PC-3 (cell line): ENCODE results near the gene TRIM27. TPM values are rescaled to one million over a fixed set of nuclear protein-coding genes. Genes with fewer than 3 reads are reported as not detected.
"Not testable (repeated sequence)": the region's sequence is repeated elsewhere in the genome, so short reads cannot be mapped to it uniquely, and the experiment has no call there.

Source experiments
- ATAC-seq: fragments of 200-7000 bp; cut with Tn5 transposase; 2 replicates; pipeline ENCODE4 v1.9.1; 2020; ENCODE audit warnings: mild to moderate bottlenecking, moderate library complexity
- BruUV-seq: library from RNA; stranded (reverse); fragments of 400-500 nt; replicated peaks from 2 replicates; lab custom pipeline; 2021; lab: Mats Ljungman, UMichigan
- CTCF ChIA-PET: fragments of 300-600 bp; sonication (Branson Sonifier 250); formaldehyde crosslinking; loops from one replicate; lab custom pipeline; 2022; ENCODE audit warnings: antibody characterized with exemption; lab: Charles Lee
- POLR2A ChIA-PET: fragments of 300-600 bp; sonication (Branson Sonifier 250); formaldehyde crosslinking; loops from one replicate; lab custom pipeline; 2022; ENCODE audit warnings: antibody characterized with exemption; ENCODE audit not compliant: unreplicated experiment; lab: Charles Lee
- DNase-seq: peaks from one replicate; pipeline ENCODE4 v3.0.0-alpha.2; 2015
- H2AFZ ChIP-seq: fragments of 300-600 bp; sonication (generic); 2 replicates; pipeline ENCODE4 v1.6.0; 2016; ENCODE audit warnings: antibody characterized with exemption, low read length
- H3F3A ChIP-seq: fragments of 300-600 bp; sonication (generic); one replicate; pipeline ENCODE4 v1.6.0; 2017; ENCODE audit warnings: antibody characterized with exemption, low read length, control low read depth, mild to moderate bottlenecking; ENCODE audit not compliant: unreplicated experiment
- H3K27ac ChIP-seq: fragments of 300-600 bp; sonication (generic); 2 replicates; pipeline ENCODE4 v1.5.1; 2016; ENCODE audit warnings: mild to moderate bottlenecking, low read length
- H3K27me3 ChIP-seq: fragments of 300-600 bp; sonication (generic); 2 replicates; pipeline ENCODE4 v1.6.1; 2016; ENCODE audit warnings: low read length, mixed read lengths
- H3K36me3 ChIP-seq: fragments of 300-600 bp; sonication (generic); 2 replicates; pipeline ENCODE4 v1.6.1; 2016; ENCODE audit warnings: low read depth, mixed run types, low read length, mixed read lengths
- H3K4me1 ChIP-seq: fragments of 300-600 bp; sonication (generic); 2 replicates; pipeline ENCODE4 v1.5.1; 2016; ENCODE audit warnings: low read length; ENCODE audit not compliant: insufficient read depth
- H3K4me2 ChIP-seq: fragments of 300-600 bp; sonication (generic); 2 replicates; pipeline ENCODE4 v1.6.0; 2016; ENCODE audit warnings: low read length
- H3K4me3 ChIP-seq: fragments of 300-600 bp; sonication (generic); 2 replicates; pipeline ENCODE4 v1.5.1; 2016; ENCODE audit warnings: mild to moderate bottlenecking, low read length, mixed read lengths
- H3K79me2 ChIP-seq: fragments of 300-600 bp; sonication (generic); 2 replicates; pipeline ENCODE4 v1.6.1; 2017; ENCODE audit warnings: low read length, mixed read lengths
- H3K9ac ChIP-seq: fragments of 300-600 bp; sonication (generic); 2 replicates; pipeline ENCODE4 v1.6.0; 2016; ENCODE audit warnings: mild to moderate bottlenecking, low read length
- H3K9me2 ChIP-seq: fragments of 300-600 bp; sonication (generic); replicated peaks from 2 replicates; pipeline ENCODE4 v1.6.1; 2016; ENCODE audit warnings: mixed run types, low read length, mixed read lengths
- H3K9me3 ChIP-seq: fragments of 300-600 bp; sonication (generic); 2 replicates; pipeline ENCODE4 v1.6.1; 2016; ENCODE audit warnings: low read length, mixed read lengths
- H4K20me1 ChIP-seq: fragments of 300-600 bp; sonication (generic); 2 replicates; pipeline ENCODE4 v1.6.1; 2016; ENCODE audit warnings: low read length, mixed read lengths
- EZH2 ChIP-seq: fragments of 300-600 bp; sonication (generic); IDR thresholded peaks from one replicate; pipeline ENCODE4 v1.6.1; 2017; ENCODE audit warnings: antibody characterized with exemption, mild to moderate bottlenecking, low read length; ENCODE audit not compliant: unreplicated experiment
- EZH2phosphoT487 ChIP-seq: fragments of 300-600 bp; sonication (generic); IDR thresholded peaks from 2 replicates; pipeline ENCODE4 v1.6.1; 2018; ENCODE audit warnings: mild to moderate bottlenecking, antibody characterized with exemption, low read length, borderline replicate concordance
- intact Hi-C: fragments of 100-400 bp; cut with micrococcal nuclease; formaldehyde crosslinking; loops from 2 replicates; pipeline ENCODE4 v1.9.0; 2023
- total RNA-seq: library from RNA; depleted of rRNA; stranded (reverse); fragments of >200 nt; gene quantifications from 2 replicates; pipeline ENCODE4 v1.2.3, GENCODE V29; 2014
- TF ChIP-seq, protein P1 (sequence below): fragments of 300-600 bp; sonication (generic); conservative IDR thresholded peaks from 2 replicates; pipeline ENCODE4 v1.5.1; 2017; ENCODE audit warnings: antibody characterized with exemption, low read depth, mild to moderate bottlenecking, low read length

TRIM27 gene
- total RNA-seq, 1 experiment from 2014 or later = 85.8 TPM

DNA sequence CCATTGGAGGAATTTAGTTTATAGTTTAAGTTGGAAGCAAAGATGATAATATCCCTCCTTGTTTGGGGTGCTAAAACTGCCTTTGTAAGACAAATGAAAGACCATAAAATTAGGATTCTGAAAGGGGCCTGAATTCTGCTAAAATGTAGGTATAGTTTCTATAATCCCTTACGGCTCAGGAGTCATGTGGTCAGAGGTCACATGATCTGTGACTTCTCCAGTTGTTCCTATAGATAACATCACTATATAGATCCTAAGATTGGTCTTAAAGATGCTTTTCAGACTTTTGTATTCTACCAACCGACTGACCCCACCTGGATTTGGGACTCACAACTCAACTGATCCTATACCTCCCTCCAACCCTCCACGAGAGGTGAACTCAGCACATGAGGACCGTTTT, 44.7 kb upstream of the TRIM27 start:
- H3K9ac ChIP-seq = no peak overlapping the region
- H3K27me3 ChIP-seq = no peaks in the 10 kb centered on the region
- POLR2A ChIA-PET = no interaction called here
- H3K4me2 ChIP-seq = no peak overlapping the region
- no peak overlapping the region for H2AFZ ChIP-seq
- no peaks in the 10 kb centered on the region for H3K4me1 ChIP-seq
- no peaks in the 10 kb centered on the region for H4K20me1 ChIP-seq
- intact Hi-C loops = no loop called here
- no peaks in the 10 kb centered on the region for H3K36me3 ChIP-seq
- no TSS peak for BruUV-seq
- ATAC-seq = no peak
- TF ChIP-seq EZH2phosphoT487 (no peak), EZH2 (no peak)
- TF ChIP-seq, protein P1, sequence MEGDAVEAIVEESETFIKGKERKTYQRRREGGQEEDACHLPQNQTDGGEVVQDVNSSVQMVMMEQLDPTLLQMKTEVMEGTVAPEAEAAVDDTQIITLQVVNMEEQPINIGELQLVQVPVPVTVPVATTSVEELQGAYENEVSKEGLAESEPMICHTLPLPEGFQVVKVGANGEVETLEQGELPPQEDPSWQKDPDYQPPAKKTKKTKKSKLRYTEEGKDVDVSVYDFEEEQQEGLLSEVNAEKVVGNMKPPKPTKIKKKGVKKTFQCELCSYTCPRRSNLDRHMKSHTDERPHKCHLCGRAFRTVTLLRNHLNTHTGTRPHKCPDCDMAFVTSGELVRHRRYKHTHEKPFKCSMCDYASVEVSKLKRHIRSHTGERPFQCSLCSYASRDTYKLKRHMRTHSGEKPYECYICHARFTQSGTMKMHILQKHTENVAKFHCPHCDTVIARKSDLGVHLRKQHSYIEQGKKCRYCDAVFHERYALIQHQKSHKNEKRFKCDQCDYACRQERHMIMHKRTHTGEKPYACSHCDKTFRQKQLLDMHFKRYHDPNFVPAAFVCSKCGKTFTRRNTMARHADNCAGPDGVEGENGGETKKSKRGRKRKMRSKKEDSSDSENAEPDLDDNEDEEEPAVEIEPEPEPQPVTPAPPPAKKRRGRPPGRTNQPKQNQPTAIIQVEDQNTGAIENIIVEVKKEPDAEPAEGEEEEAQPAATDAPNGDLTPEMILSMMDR = no peak
- no peak for DNase-seq
- no peaks in the 10 kb centered on the region for H3K9me2 ChIP-seq
- no peak overlapping the region for H3K4me3 ChIP-seq
- H3K79me2 ChIP-seq = no peaks in the 10 kb centered on the region
- CTCF ChIA-PET = no interaction called here
- H3F3A ChIP-seq = no peaks in the 10 kb centered on the region
- H3K27ac ChIP-seq = no peak overlapping the region
- 0 out of 2 replicates have a peak, but pooled peaks cover 6% of the 10 kb centered on the region for H3K9me3 ChIP-seq

DNA sequence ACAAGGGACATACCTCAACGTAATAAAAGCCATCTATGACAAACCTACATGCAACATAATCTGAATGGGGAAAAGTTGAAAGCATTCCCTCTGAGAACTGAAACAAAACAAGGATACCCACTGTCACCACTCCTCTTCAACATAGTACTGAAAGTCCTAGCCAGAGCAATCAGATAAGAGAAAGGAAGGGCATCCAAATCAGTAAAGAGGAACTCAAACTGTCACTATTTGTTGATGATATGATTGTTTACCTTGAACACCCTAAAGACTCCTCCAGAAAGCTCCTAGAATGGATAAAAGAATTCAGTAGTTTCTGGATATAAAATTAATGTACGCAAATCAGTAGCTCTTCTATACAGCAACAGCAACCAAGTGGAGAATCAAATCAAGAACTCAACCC, 41.9 kb upstream of the TRIM27 start:
- no peak overlapping the region for H3K9ac ChIP-seq
- H3K27me3 ChIP-seq = no peaks in the 10 kb centered on the region
- H3K4me3 ChIP-seq = no peak overlapping the region
- ChIA-PET CTCF (no interaction called here), POLR2A (no interaction called here)
- TF ChIP-seq EZH2 (no peak), EZH2phosphoT487 (no peak)
- TF ChIP-seq, protein P1 = no peak
- H4K20me1 ChIP-seq = no peaks in the 10 kb centered on the region
- no peaks in the 10 kb centered on the region for H3K79me2 ChIP-seq
- no peak overlapping the region for H3K27ac ChIP-seq
- no peaks in the 10 kb centered on the region for H3F3A ChIP-seq
- H3K4me1 ChIP-seq = no peaks in the 10 kb centered on the region
- H3K9me2 ChIP-seq = no peaks in the 10 kb centered on the region
- H3K4me2 ChIP-seq = no peak overlapping the region
- 0 out of 2 replicates have a peak, but pooled peaks cover 6% of the 10 kb centered on the region for H3K9me3 ChIP-seq
- intact Hi-C loops = no loop called here
- no peak overlapping the region for H2AFZ ChIP-seq
- no peak for DNase-seq
- no TSS peak for BruUV-seq
- no peak for ATAC-seq
- H3K36me3 ChIP-seq = no peaks in the 10 kb centered on the region

DNA sequence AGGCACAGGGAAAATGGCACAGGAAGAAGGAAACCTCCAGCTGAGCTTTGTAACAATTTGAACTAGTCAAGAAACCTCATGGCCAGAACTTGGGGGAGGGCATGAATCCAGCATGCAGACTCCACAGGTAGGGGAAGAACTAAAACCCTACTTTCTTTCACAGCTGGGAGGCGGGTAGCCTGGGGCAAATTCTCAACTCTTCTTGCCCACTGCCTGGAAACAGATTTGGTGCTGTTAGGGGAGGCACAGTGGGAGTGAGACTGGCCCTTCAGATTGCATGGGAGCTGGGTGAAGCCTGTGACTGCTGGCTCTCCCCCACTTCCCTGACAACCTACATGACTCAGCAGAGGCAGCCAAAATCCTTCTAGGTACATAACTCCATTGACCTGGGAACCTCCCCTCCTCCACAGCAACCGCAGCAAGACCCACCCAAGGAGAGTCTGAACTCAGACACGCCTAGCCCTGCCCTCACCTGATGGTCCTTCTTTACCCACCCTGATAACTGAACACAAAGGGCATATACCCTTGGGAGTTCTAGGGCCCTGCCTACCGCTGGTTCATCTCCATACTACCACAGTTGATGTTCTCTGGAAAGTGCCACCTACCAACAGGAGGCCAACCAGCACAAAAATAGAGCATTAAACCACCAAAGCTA, 37.2 kb upstream of the TRIM27 start:
- ChIA-PET POLR2A (interaction anchor here (0.7 kb wide), 1 partner anchor 55 kb away, joined by 5 read pairs; no protein-coding TSS in a partner anchor), CTCF (no interaction called here)
- Histone ChIP-seq H3K9ac (no peak overlapping the region), H3F3A (no peaks in the 10 kb centered on the region), H3K9me3 (no peaks in the 10 kb centered on the region), H2AFZ (peak overlapping the region; percentile 3; the same call in 1 of the 2 replicates), H4K20me1 (no peaks in the 10 kb centered on the region), H3K79me2 (no peaks in the 10 kb centered on the region), H3K27ac (no peak overlapping the region), H3K9me2 (no peaks in the 10 kb centered on the region), H3K4me3 (no peak overlapping the region), H3K27me3 (no peaks in the 10 kb centered on the region), H3K36me3 (no peaks in the 10 kb centered on the region), H3K4me2 (no peak overlapping the region), H3K4me1 (no peaks in the 10 kb centered on the region)
- no TSS peak for BruUV-seq
- DNase-seq = no peak
- no peak for TF ChIP-seq EZH2phosphoT487
- TF ChIP-seq, protein P1 = no peak
- TF ChIP-seq EZH2 = no peak
- intact Hi-C loops = no loop called here
- ATAC-seq = no peak

DNA sequence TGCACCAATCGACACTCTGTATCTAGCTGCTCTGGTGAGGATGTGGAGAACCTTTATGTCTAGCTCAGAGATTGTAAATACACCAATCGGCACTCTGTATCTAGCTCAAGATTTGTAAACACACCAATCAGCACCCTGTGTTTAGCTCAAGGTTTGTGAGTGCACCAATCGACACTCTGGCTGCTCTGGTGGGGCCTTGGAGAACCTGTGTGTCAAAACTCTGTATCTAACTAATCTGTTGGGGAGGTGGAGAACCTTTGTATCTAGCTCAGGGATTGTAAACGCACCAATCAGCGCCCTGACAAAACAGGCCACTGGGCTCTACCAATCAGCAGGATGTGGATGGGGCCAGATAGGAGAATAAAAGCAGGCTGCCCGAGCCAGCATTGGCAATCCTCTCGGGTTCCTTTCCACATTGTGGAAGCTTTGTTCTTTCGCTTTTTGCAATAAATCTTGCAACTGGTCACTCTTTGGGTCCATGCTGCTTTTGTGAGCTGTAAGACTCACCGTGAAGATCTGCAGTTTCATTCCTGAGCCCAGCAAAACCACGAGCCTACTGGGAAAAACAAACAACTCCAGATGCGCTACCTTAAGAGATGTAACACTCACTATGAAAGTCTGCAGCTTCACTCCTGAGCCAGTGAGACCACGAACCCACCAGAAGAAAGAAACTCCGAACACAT, 34.9 kb upstream of the TRIM27 start:
- CTCF ChIA-PET, H4K20me1 ChIP-seq, H3F3A ChIP-seq, H3K4me2 ChIP-seq, H3K4me3 ChIP-seq, H3K27ac ChIP-seq, H3K36me3 ChIP-seq, H2AFZ ChIP-seq, intact Hi-C loops, POLR2A ChIA-PET, H3K9ac ChIP-seq, H3K27me3 ChIP-seq, ATAC-seq, BruUV-seq, H3K4me1 ChIP-seq, H3K79me2 ChIP-seq, H3K9me3 ChIP-seq, H3K9me2 ChIP-seq: not testable (repeated sequence)
- DNase-seq = peak; percentile 27
